Measurements from ENCODE around the gene RPS19BP1.

DNA sequence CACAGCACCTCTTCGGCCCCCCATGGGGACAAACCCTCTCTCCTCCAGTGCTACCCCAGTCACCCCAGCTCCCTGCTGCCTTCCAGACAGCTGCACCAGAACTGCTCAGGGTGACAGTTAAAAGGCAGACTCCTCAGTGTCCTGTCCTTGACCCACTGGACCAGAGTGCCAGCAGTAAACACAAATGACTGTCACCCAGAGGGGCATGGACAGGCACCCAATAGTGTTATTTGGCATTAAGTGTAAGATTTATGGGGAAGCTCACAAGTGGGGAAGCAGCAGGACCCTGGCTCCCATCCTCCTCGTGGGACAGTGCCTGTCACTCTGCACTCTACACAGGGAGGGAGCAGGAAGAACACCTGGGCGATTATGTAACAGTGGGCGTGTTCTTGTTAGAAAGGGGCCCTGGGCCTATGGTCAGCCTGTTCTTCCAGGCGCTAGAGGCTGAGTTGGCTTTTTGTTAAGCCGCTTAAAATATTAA is 5.0 kb downstream of the RPS19BP1 start:
- TF ChIP-seq POLR2A (IDR thresholded peaks at IDR 0.05; ENCODE audit: low read length), result peak; percentile 23
- TF ChIP-seq GATA1 (IDR thresholded peaks at IDR 0.05; ENCODE audit: low read depth, low read length), result no peak

Measured in erythroblast (primary cell).